DMS114 treated with DMSO at 0.1 percent for 48 hours (cell line): ENCODE results near the gene KLHL22.
"Not testable (repeated sequence)": the region's sequence is repeated elsewhere in the genome, so short reads cannot be mapped to it uniquely, and the experiment has no call there.

ENCODE experiments used
- DNase-seq: peaks from one replicate; lab custom pipeline; 2025; ENCODE audit not compliant: unreplicated experiment; lab: John Stamatoyannopoulos, UW

KLHL22 gene

DNA sequence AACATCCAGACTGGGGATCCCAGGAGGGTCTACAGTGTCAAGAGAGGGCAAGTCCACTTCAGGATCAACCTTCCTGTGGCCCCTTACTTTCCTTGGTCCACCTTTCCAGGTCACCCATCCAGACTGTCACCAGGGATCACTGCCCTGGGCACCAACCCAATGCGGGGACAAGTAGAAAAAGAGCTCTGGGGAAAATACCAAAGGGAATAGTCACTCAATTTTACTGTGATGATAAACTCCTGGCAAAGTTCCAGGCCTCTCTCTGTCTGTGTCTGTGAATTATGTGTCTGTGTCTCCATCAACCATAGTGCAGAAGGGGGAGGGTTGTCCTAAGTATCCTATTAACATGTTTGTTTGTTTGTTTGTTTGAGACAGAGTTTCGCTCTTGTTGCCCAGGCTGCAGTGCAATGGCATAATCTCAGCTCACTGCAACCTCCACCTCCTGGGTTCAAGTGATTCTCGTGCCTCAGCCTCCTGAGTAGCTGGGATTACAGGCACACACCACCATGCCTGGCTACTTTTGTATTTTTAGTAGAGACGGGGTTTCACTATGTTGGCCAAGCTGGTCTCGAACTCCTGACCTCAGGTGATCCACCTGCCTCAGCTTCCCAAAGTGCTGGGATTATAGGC lies 8.8 kb upstream of the KLHL22 start:
- DNase-seq = not testable (repeated sequence)

- DNase-seq = no peak
Observed at GRCh38 chr22:20503816-20504215, 8.2 kb upstream of the KLHL22 start.

DNA sequence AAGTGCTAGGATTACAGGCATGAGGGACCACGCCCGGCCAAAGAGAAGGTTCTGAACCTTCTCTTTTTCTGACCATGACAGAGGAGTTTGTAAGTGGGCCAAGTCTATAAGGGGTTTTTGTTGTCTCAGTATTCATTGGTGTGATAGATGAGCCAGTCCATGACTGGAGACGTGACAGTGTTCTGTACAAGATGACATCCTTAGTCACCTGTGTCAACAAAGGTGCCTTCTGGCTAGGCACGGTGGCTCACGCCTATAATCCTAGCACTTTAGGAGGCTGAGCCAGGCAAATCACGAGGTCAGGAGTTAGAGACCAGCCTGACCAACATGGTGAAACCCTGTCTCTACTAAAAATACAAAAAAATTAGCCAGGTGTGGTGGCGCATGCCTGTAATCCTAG lies 4.2 kb upstream of the KLHL22 start:
- DNase-seq = no peak

- DNase-seq = no peak
Observed at GRCh38 chr22:20498913-20499312, 3.3 kb upstream of the KLHL22 start.

DNA sequence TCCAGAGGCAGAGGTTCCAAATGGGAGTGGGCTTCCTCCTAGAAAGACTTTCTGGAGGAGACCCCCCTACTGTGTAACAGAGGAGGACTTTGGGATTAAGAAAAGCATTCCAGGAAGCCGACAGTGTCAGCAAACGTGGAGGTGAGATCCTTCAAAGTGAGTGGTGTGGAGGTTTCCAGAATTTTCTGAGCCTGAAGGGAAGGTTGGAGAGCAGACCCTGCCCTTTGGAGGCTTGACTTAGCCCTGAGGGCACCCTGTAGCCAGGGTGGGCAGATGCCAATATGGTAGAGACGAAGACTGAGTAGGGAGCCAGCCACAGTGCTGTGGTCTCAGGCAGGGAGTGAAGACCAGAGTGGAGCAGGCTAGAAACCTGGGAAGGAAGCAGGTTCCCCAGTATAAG lies 1.8 kb upstream of the KLHL22 start:
- DNase-seq = no peak

GRCh38 chr22:20495861-20496681 lies 476 bp upstream of the KLHL22 start:
- peak; percentile 88 for DNase-seq

GRCh38 chr22:20491346-20491745 lies 4.2 kb downstream of the KLHL22 start:
- no peak for DNase-seq

- DNase-seq = no peak
Observed at GRCh38 chr22:20490941-20491307, 4.7 kb downstream of the KLHL22 start.

DNA sequence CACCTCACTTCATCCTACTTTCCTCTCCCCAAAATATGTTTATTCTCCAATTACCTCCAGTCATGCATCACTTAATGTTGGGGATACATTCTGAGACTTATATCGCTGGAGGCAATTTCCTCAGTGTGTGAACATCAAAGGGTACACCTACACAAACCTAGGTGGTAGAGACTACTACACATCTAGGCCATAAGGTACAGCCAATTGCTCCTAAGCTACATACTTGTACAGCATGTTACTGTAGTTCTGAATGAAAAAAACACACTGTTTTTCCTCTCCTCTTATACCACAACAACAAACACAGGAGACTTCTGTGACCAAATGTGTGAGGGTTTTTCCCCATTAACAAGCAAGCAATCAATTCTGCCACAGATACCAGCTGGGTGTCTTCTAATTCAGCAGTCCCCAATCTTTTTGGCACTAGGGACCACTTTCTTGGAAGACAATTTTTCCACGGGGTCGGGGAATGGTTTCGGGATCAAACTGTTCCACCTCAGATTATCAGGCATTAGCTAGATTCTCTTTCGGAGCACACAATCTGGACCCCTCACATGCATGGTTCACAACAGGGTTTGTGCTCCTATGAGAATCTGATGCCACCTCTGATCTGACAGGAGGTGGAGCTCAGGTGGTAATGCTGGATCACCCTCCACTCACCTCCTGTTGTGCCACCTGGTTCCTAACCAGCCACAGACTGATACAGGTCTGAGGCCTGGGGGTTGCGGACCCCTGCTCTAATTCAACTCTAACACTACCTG lies 5.2 kb downstream of the KLHL22 start:
- no peak for DNase-seq

- no peak for DNase-seq
Observed at GRCh38 chr22:20488946-20489345, 6.6 kb downstream of the KLHL22 start.

DNA sequence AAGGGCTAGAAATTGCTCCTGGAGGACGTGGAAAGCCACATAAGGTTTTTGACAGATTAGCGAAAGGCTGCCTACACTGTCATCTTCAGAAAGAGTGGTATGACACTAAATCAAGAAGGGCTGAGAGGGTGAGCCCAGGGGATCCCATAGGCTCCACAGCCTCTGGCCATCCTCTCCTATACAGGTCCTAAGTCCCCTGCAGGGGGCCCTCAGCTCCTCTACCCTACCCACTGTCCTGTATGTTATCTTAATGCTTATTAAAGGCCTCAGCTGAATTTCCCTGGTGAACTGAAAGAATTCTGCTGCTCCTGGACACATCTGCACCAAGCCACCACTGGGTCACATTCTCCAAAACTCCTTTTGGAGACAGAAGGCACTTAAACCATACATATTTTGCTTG lies 7.9 kb downstream of the KLHL22 start:
- DNase-seq = no peak

GRCh38 chr22:20486229-20486628 lies 9.4 kb downstream of the KLHL22 start:
- DNase-seq = no peak

DNA sequence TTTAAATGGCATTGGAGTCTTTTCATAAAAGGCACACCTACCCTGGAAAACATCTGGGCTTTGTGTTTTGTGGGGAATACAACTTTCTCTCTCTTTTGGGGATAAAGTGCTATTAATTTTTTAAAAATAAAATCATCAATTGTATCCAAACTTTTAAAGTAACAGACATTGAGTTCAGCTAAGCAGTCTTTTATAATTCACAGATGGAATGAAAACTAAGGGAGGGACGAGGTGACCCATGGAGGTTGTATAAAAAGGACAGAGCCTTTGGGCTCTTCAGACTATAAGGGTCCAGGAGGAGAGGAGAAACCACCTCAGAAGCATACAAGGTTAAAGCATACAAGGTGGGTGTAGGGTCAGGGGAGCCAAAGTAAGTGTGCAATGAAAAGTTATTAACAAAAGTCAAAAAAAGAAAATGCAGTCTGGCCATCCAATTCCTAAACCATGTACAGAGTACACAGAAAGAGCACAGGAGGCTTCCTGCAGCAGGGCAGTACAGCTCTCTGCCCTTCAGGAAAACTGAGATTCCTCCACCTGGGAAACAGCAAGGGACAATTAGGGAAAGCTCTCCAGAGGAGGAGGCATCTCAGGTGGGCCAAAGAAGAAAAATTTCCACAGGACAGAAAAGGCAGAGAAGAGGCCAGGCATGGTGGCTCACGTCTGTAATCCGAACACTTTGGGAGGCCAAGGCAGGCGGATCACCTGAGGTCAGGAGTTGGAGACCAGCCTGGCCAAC lies 10.5 kb downstream of the KLHL22 start:
- DNase-seq = no peak

- DNase-seq = no peak
Observed at GRCh38 chr22:20483771-20484170, 11.8 kb downstream of the KLHL22 start.

GRCh38 chr22:20483143-20483506 lies 12.5 kb downstream of the KLHL22 start:
- DNase-seq = not testable (repeated sequence)

- DNase-seq = no peak
Observed at GRCh38 chr22:20479612-20480196, 15.9 kb downstream of the KLHL22 start.

- DNase-seq = not testable (repeated sequence)
Observed at GRCh38 chr22:20478059-20478458, 17.5 kb downstream of the KLHL22 start.

DNA sequence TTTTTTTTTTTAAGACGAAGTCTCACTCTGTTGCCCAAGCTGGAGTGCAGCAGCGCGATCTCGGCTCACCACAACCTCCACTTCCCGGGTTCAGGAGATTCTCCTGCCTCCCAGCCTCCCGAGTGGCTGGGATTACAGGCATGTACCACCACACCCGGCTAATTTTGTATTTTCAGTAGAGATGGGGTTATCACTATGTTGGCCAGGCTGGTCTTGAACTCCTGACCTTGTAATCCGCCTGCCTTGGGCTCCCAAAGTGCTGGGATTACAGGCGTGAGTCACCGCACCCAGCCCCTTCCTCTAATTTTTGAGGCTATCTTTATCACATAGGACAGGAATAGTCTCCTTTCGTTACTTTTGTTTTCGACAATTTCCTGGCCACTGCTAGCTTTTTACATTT lies 20.0 kb downstream of the KLHL22 start:
- not testable (repeated sequence) for DNase-seq

DNA sequence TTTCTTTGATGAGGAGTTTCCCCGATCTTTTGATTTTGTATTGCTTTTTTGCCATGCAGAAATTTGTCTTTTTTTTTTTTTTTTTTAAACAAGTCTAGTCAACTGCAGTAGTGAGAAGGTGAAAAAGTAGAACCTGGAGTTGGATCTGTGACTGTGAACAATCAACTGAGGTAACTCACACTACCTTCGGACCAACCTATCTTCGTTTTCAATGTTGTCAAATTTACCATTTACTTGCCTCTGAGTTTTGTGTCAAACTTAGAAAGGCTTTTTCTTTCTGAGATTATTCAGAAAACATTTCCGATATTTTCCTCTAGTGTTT lies 20.5 kb downstream of the KLHL22 start:
- DNase-seq = no peak

- no peak for DNase-seq
Observed at GRCh38 chr22:20472629-20473442, 22.8 kb downstream of the KLHL22 start.
